Body of pancreas (tissue), 4 donors: Measurements from ENCODE around the gene ATP2C2.

Experiments used
- POLR2A ChIP-seq, 3 donors: fragments of 450-650 bp; IDR thresholded peaks; one replicate each; pipeline ENCODE4 v1.6.1; 2016; ENCODE audit warnings: antibody characterized with exemption in 3 of 3, mild to moderate bottlenecking in 2 of 3
- TF ChIP-seq, protein P1 (sequence below), 7 experiments: fragments of 450-650 bp in 4 of 7; fragments of 200-600 bp in 3 of 7; sonication (generic) in 3 of 7; IDR thresholded peaks; one replicate each; pipeline ENCODE4 v1.5.1; 2016 to 2019; ENCODE audit warnings: antibody characterized with exemption in 7 of 7

DNA sequence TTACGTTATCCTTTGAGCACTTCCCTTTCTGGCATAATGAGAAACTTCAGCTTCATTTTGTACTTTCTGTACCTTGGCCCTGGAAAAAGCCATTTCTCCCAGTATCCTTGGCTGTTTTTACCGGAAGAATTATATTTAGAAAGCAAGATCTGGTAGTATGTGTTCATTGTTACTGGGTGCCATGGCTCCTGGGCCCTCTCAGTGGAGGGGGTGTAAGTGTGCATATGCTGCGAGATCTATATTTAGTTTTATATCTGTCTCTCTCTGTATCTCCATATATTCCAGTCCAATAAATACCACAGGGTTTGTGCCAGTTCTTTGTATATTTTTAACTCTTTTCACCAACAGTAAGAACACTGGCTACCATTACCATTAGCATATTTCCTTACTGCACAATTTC lies 17.7 kb downstream of the ATP2C2 start:
- TF ChIP-seq, protein P1, sequence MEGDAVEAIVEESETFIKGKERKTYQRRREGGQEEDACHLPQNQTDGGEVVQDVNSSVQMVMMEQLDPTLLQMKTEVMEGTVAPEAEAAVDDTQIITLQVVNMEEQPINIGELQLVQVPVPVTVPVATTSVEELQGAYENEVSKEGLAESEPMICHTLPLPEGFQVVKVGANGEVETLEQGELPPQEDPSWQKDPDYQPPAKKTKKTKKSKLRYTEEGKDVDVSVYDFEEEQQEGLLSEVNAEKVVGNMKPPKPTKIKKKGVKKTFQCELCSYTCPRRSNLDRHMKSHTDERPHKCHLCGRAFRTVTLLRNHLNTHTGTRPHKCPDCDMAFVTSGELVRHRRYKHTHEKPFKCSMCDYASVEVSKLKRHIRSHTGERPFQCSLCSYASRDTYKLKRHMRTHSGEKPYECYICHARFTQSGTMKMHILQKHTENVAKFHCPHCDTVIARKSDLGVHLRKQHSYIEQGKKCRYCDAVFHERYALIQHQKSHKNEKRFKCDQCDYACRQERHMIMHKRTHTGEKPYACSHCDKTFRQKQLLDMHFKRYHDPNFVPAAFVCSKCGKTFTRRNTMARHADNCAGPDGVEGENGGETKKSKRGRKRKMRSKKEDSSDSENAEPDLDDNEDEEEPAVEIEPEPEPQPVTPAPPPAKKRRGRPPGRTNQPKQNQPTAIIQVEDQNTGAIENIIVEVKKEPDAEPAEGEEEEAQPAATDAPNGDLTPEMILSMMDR (IDR thresholded peaks at IDR 0.05), result no peak
- no peak for TF ChIP-seq POLR2A (IDR thresholded peaks at IDR 0.05)
